T-helper 9 cell (primary cell): ENCODE data around the gene PRR33.

Source experiments
- DNase-seq: peaks from one replicate; pipeline ENCODE4 v3.0.0-alpha.2; 2020

Gene PRR33

GRCh38 chr11:1927848-1928469, 36.3 kb upstream of the PRR33 start:
- no peak for DNase-seq

- no peak for DNase-seq
These were observed 35.5 kb upstream of the PRR33 start for GRCh38 chr11:1927026-1927847.

- DNase-seq: no peak
These were observed 34.7 kb upstream of the PRR33 start for GRCh38 chr11:1926156-1927025.

- no peak for DNase-seq
These were observed 33.9 kb upstream of the PRR33 start for GRCh38 chr11:1925373-1926155.

GRCh38 chr11:1924646-1925372, 33.1 kb upstream of the PRR33 start:
- no peak for DNase-seq

- DNase-seq: no peak
These were observed 32.5 kb upstream of the PRR33 start for GRCh38 chr11:1924181-1924580.

- DNase-seq: no peak
These were observed 31.7 kb upstream of the PRR33 start for GRCh38 chr11:1923201-1923956.

- no peak for DNase-seq
These were observed 30.9 kb upstream of the PRR33 start for GRCh38 chr11:1922481-1923081.

- no peak for DNase-seq
These were observed 30.0 kb upstream of the PRR33 start for GRCh38 chr11:1921574-1922141.

- no peak for DNase-seq
These were observed 29.3 kb upstream of the PRR33 start for GRCh38 chr11:1920909-1921573.

GRCh38 chr11:1920128-1920908, 28.6 kb upstream of the PRR33 start:
- DNase-seq: no peak

GRCh38 chr11:1919391-1920127, 27.9 kb upstream of the PRR33 start, which contains the start of gene TNNT3:
Gene TNNT3 (plus strand): TSS chr11:1919703. CDS start chr11:1922875, 3,172 bp downstream.
- DNase-seq: no peak

- DNase-seq: no peak
These were observed 27.0 kb upstream of the PRR33 start for GRCh38 chr11:1918436-1919315.

GRCh38 chr11:1917523-1918435, 26.1 kb upstream of the PRR33 start:
- no peak for DNase-seq

GRCh38 chr11:1916986-1917522, 25.4 kb upstream of the PRR33 start:
- DNase-seq: no peak
